Neural progenitor cell (in vitro differentiated cells): ENCODE results near the gene G3BP1. TPM values are rescaled to one million over a fixed set of nuclear protein-coding genes. Genes with fewer than 3 reads are reported as not detected.

Experiments used
- DNase-seq: peaks from one replicate; pipeline ENCODE4 v3.0.0-alpha.2; 2016; ENCODE audit warnings: low spot score
- H2AFZ ChIP-seq: fragments of 200-600 bp; sonication (generic); replicated peaks from 2 replicates; pipeline ENCODE4 v1.6.1; 2016; ENCODE audit warnings: antibody characterized with exemption
- H3F3A ChIP-seq: fragments of 200-600 bp; sonication (generic); 2 replicates; pipeline ENCODE4 v1.6.1; 2016; ENCODE audit warnings: antibody characterized with exemption, low read depth
- H3K27ac ChIP-seq: fragments of 200-600 bp; sonication (generic); 2 replicates; pipeline ENCODE4 v1.5.1; 2016; ENCODE audit warnings: mild to moderate bottlenecking
- H3K27me3 ChIP-seq: fragments of 200-600 bp; sonication (generic); 2 replicates; pipeline ENCODE4 v1.6.1; 2016; ENCODE audit warnings: mild to moderate bottlenecking, moderate library complexity
- H3K36me3 ChIP-seq: fragments of 200-600 bp; sonication (generic); 2 replicates; pipeline ENCODE4 v1.5.1; 2016
- H3K4me1 ChIP-seq: fragments of 200-600 bp; sonication (generic); 2 replicates; pipeline ENCODE4 v1.6.1; 2016; ENCODE audit warnings: mixed run types
- H3K4me2 ChIP-seq: fragments of 200-600 bp; sonication (generic); 2 replicates; pipeline ENCODE4 v1.6.1; 2016
- H3K4me3 ChIP-seq: fragments of 200-600 bp; sonication (generic); 2 replicates; pipeline ENCODE4 v1.5.1; 2016
- H3K79me2 ChIP-seq: fragments of 200-600 bp; sonication (generic); 2 replicates; pipeline ENCODE4 v1.6.1; 2016; ENCODE audit warnings: low read depth
- H3K9ac ChIP-seq: fragments of 200-600 bp; sonication (generic); 2 replicates; pipeline ENCODE4 v1.6.1; 2016
- H3K9me3 ChIP-seq: fragments of 200-600 bp; sonication (generic); 2 replicates; pipeline ENCODE4 v1.5.1; 2016; ENCODE audit warnings: low read depth
- H4K20me1 ChIP-seq: fragments of 200-600 bp; sonication (generic); 2 replicates; pipeline ENCODE4 v1.6.1; 2016; ENCODE audit warnings: low read depth
- H3K27ac Mint-ChIP-seq: 3 replicates; pipeline ENCODE4 v1.8.0; 2021; ENCODE audit warnings: mixed read lengths
- H3K27me3 Mint-ChIP-seq: 2 replicates; pipeline ENCODE4 v1.8.0; 2022; ENCODE audit warnings: low read depth, mild to moderate bottlenecking, inconsistent platforms, moderate library complexity, mixed read lengths; ENCODE audit not compliant: insufficient read depth
- H3K36me3 Mint-ChIP-seq: 3 replicates; pipeline ENCODE4 v1.8.0; 2021; ENCODE audit warnings: mixed read lengths
- H3K4me1 Mint-ChIP-seq: 3 replicates; pipeline ENCODE4 v1.8.0; 2021; ENCODE audit warnings: mixed read lengths
- H3K4me3 Mint-ChIP-seq: 3 replicates; pipeline ENCODE4 v1.8.0; 2021; ENCODE audit warnings: mild to moderate bottlenecking, moderate library complexity, mixed read lengths
- H3K9me3 Mint-ChIP-seq: 3 replicates; pipeline ENCODE4 v1.8.0; 2020; ENCODE audit warnings: mixed read lengths
- EZH2 ChIP-seq: fragments of 200-600 bp; sonication (generic); IDR thresholded peaks from 2 replicates; pipeline ENCODE4 v1.6.1; 2017; ENCODE audit warnings: antibody characterized with exemption, mild to moderate bottlenecking, moderate library complexity
- EZH2phosphoT487 ChIP-seq: fragments of 200-600 bp; sonication (generic); IDR thresholded peaks from 2 replicates; pipeline ENCODE4 v1.6.1; 2017; ENCODE audit warnings: antibody characterized with exemption
- total RNA-seq: library from RNA; depleted of rRNA; stranded (reverse); fragments of >200 nt; gene quantifications from 2 replicates; pipeline ENCODE4 v1.2.3, GENCODE V29; 2015; ENCODE audit warnings: low replicate concordance
- TF ChIP-seq, protein P1 (sequence below): fragments of 200-600 bp; sonication (generic); IDR thresholded peaks from 2 replicates; pipeline ENCODE4 v1.5.1; 2017; ENCODE audit warnings: antibody characterized with exemption, mild to moderate bottlenecking

G3BP1 gene
- total RNA-seq, 1 donor from 2014 or later, result 304 TPM

DNA sequence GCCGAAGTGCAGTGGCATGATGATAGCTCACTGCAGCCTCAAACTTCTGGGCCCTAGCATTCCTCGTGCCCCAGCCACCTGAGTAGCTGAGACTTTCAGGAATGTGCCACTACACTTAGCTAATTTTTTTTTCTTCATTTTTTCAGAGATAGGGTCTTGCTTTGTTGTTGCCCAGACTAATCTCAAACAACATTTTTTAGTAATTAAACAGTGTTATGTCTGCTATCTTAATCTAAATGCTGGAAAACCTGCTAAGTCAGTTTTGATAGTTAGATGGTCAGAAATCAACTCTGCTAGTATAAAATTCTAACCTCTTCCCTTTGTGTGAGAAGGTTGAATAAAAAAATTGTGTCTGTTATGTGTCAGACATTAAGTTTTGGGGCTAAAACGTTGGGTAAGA lies 12.4 kb downstream of the G3BP1 start:
- H3K27me3 ChIP-seq, result no peaks in the 10 kb centered on the region
- no peak overlapping the region for H3K27ac ChIP-seq
- no peak for TF ChIP-seq EZH2phosphoT487
- no peak for TF ChIP-seq EZH2
- TF ChIP-seq, protein P1, sequence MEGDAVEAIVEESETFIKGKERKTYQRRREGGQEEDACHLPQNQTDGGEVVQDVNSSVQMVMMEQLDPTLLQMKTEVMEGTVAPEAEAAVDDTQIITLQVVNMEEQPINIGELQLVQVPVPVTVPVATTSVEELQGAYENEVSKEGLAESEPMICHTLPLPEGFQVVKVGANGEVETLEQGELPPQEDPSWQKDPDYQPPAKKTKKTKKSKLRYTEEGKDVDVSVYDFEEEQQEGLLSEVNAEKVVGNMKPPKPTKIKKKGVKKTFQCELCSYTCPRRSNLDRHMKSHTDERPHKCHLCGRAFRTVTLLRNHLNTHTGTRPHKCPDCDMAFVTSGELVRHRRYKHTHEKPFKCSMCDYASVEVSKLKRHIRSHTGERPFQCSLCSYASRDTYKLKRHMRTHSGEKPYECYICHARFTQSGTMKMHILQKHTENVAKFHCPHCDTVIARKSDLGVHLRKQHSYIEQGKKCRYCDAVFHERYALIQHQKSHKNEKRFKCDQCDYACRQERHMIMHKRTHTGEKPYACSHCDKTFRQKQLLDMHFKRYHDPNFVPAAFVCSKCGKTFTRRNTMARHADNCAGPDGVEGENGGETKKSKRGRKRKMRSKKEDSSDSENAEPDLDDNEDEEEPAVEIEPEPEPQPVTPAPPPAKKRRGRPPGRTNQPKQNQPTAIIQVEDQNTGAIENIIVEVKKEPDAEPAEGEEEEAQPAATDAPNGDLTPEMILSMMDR, result no peak
- Mint-ChIP-seq H3K9me3 (peaks cover 5% of the 10 kb centered on the region), H3K27ac (no peak overlapping the region), H3K27me3 (peaks cover 2% of the 10 kb centered on the region), H3K4me3 (no peak overlapping the region), H3K4me1 (peaks cover 16% of the 10 kb centered on the region), H3K36me3 (peaks cover 31% of the 10 kb centered on the region)
- peaks cover 100% of the 10 kb centered on the region for H4K20me1 ChIP-seq
- no peak overlapping the region for H3K4me3 ChIP-seq
- H3K79me2 ChIP-seq, result peaks cover 99% of the 10 kb centered on the region
- H3K36me3 ChIP-seq, result peaks cover 5% of the 10 kb centered on the region
- H3F3A ChIP-seq, result no peaks in the 10 kb centered on the region
- DNase-seq, result no peak
- H3K4me1 ChIP-seq, result no peaks in the 10 kb centered on the region
- H3K9ac ChIP-seq, result no peak overlapping the region
- H3K9me3 ChIP-seq, result no peaks in the 10 kb centered on the region
- no peak overlapping the region for H2AFZ ChIP-seq
- H3K4me2 ChIP-seq, result no peak overlapping the region

DNA sequence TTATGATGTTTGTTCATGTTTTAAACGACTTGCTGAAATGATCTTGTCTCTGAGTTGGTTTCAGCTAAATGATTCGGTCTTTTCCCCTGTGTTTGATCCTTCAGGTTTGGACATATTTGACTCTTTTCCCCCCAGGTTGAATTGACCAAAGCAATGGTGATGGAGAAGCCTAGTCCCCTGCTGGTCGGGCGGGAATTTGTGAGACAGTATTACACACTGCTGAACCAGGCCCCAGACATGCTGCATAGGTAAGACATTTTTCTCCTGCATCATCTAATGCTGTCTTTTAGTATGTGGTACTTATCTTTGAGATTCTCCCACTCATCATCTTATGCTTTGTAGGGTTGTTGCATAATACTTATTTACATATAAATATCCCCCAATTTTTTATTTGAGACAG lies 14.7 kb downstream of the G3BP1 start:
- Histone ChIP-seq H4K20me1 (peaks cover 92% of the 10 kb centered on the region), H3K27ac (no peak overlapping the region), H3K27me3 (no peaks in the 10 kb centered on the region), H3K4me1 (no peaks in the 10 kb centered on the region), H3K79me2 (peaks cover 99% of the 10 kb centered on the region), H2AFZ (no peak overlapping the region), H3F3A (no peaks in the 10 kb centered on the region), H3K4me3 (no peak overlapping the region), H3K9me3 (no peaks in the 10 kb centered on the region), H3K4me2 (no peak overlapping the region), H3K36me3 (peaks cover 12% of the 10 kb centered on the region), H3K9ac (no peak overlapping the region)
- TF ChIP-seq EZH2, result no peak
- TF ChIP-seq, protein P1, result no peak
- no peak for TF ChIP-seq EZH2phosphoT487
- H3K27ac Mint-ChIP-seq, result no peak overlapping the region
- no peaks in the 10 kb centered on the region for H3K9me3 Mint-ChIP-seq
- no peak for DNase-seq
- no peak overlapping the region for H3K4me3 Mint-ChIP-seq
- peaks cover 11% of the 10 kb centered on the region for H3K4me1 Mint-ChIP-seq
- H3K27me3 Mint-ChIP-seq, result peaks cover 2% of the 10 kb centered on the region
- peaks cover 37% of the 10 kb centered on the region for H3K36me3 Mint-ChIP-seq

DNA sequence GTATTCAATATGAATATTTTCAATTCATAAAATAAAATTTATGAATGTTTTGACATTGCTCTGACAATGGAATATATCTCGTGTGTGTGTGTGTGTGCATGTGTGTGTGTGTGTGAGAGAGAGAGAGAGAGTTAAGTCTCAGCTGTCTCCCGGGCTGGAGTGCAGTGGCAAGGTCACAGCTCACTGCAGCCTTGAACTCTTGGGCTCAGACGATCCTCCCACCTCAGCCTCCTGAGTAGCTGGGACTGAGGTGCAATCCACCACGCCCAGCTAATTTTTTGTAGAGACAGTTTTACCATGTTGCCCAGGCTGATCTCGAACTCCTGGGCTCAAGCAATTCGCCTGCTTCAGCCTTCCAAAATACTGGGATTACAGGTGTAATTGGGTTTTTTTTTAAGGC lies 16.1 kb downstream of the G3BP1 start:
- no peak overlapping the region for H3K4me3 Mint-ChIP-seq
- peaks cover 2% of the 10 kb centered on the region for H3K27me3 Mint-ChIP-seq
- no peak overlapping the region for H3K9ac ChIP-seq
- H3F3A ChIP-seq, result no peaks in the 10 kb centered on the region
- H3K36me3 Mint-ChIP-seq, result peaks cover 41% of the 10 kb centered on the region
- H3K27ac ChIP-seq, result no peak overlapping the region
- H3K4me2 ChIP-seq, result no peak overlapping the region
- no peaks in the 10 kb centered on the region for H3K9me3 ChIP-seq
- H4K20me1 ChIP-seq, result peaks cover 91% of the 10 kb centered on the region
- H3K4me1 ChIP-seq, result no peaks in the 10 kb centered on the region
- H3K4me3 ChIP-seq, result no peak overlapping the region
- H3K27me3 ChIP-seq, result no peaks in the 10 kb centered on the region
- DNase-seq, result no peak
- H3K36me3 ChIP-seq, result peaks cover 23% of the 10 kb centered on the region
- H3K4me1 Mint-ChIP-seq, result peaks cover 11% of the 10 kb centered on the region
- peaks cover 99% of the 10 kb centered on the region for H3K79me2 ChIP-seq
- no peaks in the 10 kb centered on the region for H3K9me3 Mint-ChIP-seq
- TF ChIP-seq EZH2phosphoT487 (no peak), EZH2 (no peak)
- TF ChIP-seq, protein P1, result no peak
- H2AFZ ChIP-seq, result no peak overlapping the region
- H3K27ac Mint-ChIP-seq, result no peak overlapping the region
